Liver (tissue), 9 donors: ENCODE data around the gene PLCB1. TPM values are rescaled to one million over a fixed set of nuclear protein-coding genes. Genes with fewer than 3 reads are reported as not detected.

Experiments
- DNase-seq: peaks from one replicate; pipeline ENCODE4 v3.0.0-alpha.2; 2017; ENCODE audit warnings: low spot score
- H3K27ac ChIP-seq, 2 donors: one replicate each; pipeline ENCODE4 v1.7.0; 2013; ENCODE audit warnings: inconsistent platforms in 2 of 2, low read length in 2 of 2, control low read depth in 1 of 2, low read depth in 1 of 2, mild to moderate bottlenecking in 1 of 2
- H3K27me3 ChIP-seq, 4 donors: one replicate each; pipeline versions ENCODE4 v1.6.1 to v1.7.0; 2013; ENCODE audit warnings: low read length in 3 of 4, inconsistent platforms in 1 of 4, mild to moderate bottlenecking in 1 of 4, moderate library complexity in 1 of 4; ENCODE audit not compliant: control insufficient read depth in 4 of 4, insufficient read depth in 4 of 4
- H3K36me3 ChIP-seq, 4 donors: one replicate each; pipeline versions ENCODE4 v1.6.1 to v1.7.0; 2013; ENCODE audit warnings: low read length in 3 of 4, mild to moderate bottlenecking in 3 of 4, low read depth in 1 of 4, moderate library complexity in 1 of 4; ENCODE audit not compliant: control insufficient read depth in 4 of 4, insufficient read depth in 3 of 4
- H3K4me1 ChIP-seq, 4 donors: one replicate each; pipeline versions ENCODE4 v1.6.1 to v1.7.0; 2013; ENCODE audit warnings: low read length in 3 of 4, mild to moderate bottlenecking in 3 of 4, moderate library complexity in 1 of 4; ENCODE audit not compliant: control insufficient read depth in 4 of 4, insufficient read depth in 4 of 4
- H3K4me3 ChIP-seq, 3 donors: one replicate each; pipeline versions ENCODE4 v1.6.1 to v1.7.0; 2013; ENCODE audit warnings: low read length in 3 of 3, control low read depth in 1 of 3, low read depth in 1 of 3, mild to moderate bottlenecking in 1 of 3
- H3K9ac ChIP-seq, 2 donors: one replicate each; pipeline ENCODE4 v1.7.0; 2013; ENCODE audit warnings: low read length in 2 of 2, mild to moderate bottlenecking in 2 of 2, moderate library complexity in 2 of 2, control low read depth in 1 of 2, low read depth in 1 of 2
- H3K9me3 ChIP-seq, 4 donors: one replicate each; pipeline versions ENCODE4 v1.6.1 to v1.7.0; 2013; ENCODE audit warnings: low read length in 3 of 4; ENCODE audit not compliant: control insufficient read depth in 4 of 4
- EGR1 ChIP-seq, 2 donors: IDR thresholded peaks; 2 replicates each; pipeline ENCODE4 v1.6.1; 2016 to 2018; ENCODE audit warnings: antibody characterized with exemption in 2 of 2, low read depth in 2 of 2
- FOXA1 ChIP-seq: IDR thresholded peaks from 2 replicates; pipeline ENCODE4 v1.6.1; 2016; ENCODE audit warnings: antibody characterized with exemption
- FOXA2 ChIP-seq: IDR thresholded peaks from 2 replicates; pipeline ENCODE4 v1.6.1; 2016; ENCODE audit warnings: antibody characterized with exemption
- GABPA ChIP-seq, 2 donors: IDR thresholded peaks in 1 of 2; conservative IDR thresholded peaks in 1 of 2; 2 replicates each; pipeline ENCODE4 v1.6.1; 2016; ENCODE audit warnings: antibody characterized with exemption in 2 of 2, mild to moderate bottlenecking in 1 of 2, moderate library complexity in 1 of 2
- HNF4A ChIP-seq, 2 donors: conservative IDR thresholded peaks; 2 replicates each; pipeline ENCODE4 v1.6.1; 2016; ENCODE audit warnings: antibody characterized with exemption in 2 of 2, mild to moderate bottlenecking in 2 of 2
- HNF4G ChIP-seq: IDR thresholded peaks from 2 replicates; pipeline ENCODE4 v1.6.1; 2016; ENCODE audit warnings: antibody characterized with exemption
- JUND ChIP-seq, 2 donors: IDR thresholded peaks; 2 replicates each; pipeline ENCODE4 v1.6.1; 2016; ENCODE audit warnings: antibody characterized with exemption in 2 of 2
- NR2F2 ChIP-seq: IDR thresholded peaks from 2 replicates; pipeline ENCODE4 v1.6.1; 2016; ENCODE audit warnings: antibody characterized with exemption
- RAD21 ChIP-seq, 2 donors: IDR thresholded peaks; 2 replicates each; pipeline ENCODE4 v1.6.1; 2016; ENCODE audit warnings: antibody characterized with exemption in 2 of 2, mild to moderate bottlenecking in 2 of 2
- RXRA ChIP-seq, 2 donors: IDR thresholded peaks; 2 replicates each; pipeline ENCODE4 v1.6.1; 2017 to 2018; ENCODE audit warnings: antibody characterized with exemption in 2 of 2, mild to moderate bottlenecking in 1 of 2
- SP1 ChIP-seq: IDR thresholded peaks from 2 replicates; pipeline ENCODE4 v1.6.1; 2018; ENCODE audit warnings: antibody characterized with exemption, mild to moderate bottlenecking
- TAF1 ChIP-seq: conservative IDR thresholded peaks from 2 replicates; pipeline ENCODE4 v1.6.1; 2016; ENCODE audit warnings: antibody characterized with exemption, mild to moderate bottlenecking
- YY1 ChIP-seq: IDR thresholded peaks from 2 replicates; pipeline ENCODE4 v1.6.1; 2016; ENCODE audit warnings: antibody characterized with exemption, mild to moderate bottlenecking
- WGBS: extraction: QIAGEN DNeasy Blood & Tissue Kit; methylation state at CpG from one replicate; pipeline ENCODE4 v1.1.7; 2013; 5-methylcytosine and 5-hydroxymethylcytosine counted together
- polyA plus RNA-seq, 2 donors: library from polyadenylated mRNA; stranded (reverse) in 1 of 2; unstranded in 1 of 2; fragments of 200-250 nt in 1 of 2; fragments of >200 nt in 1 of 2; fragmentation: Nextera tagmentation in 1 of 2; extraction: Ambion mirVana in 1 of 2; gene quantifications; one replicate each; pipeline versions ENCODE4 v1.2.1 to v1.2.3, GENCODE V29; 2013 to 2015
- total RNA-seq, 2 donors: library from RNA; depleted of rRNA; stranded (reverse); fragments of >200 nt; gene quantifications; one replicate each; pipeline ENCODE4 v1.2.3, GENCODE V29; 2014
- TF ChIP-seq, protein P1 (sequence below): IDR thresholded peaks from 2 replicates; pipeline ENCODE4 v1.6.1; 2016; ENCODE audit warnings: antibody characterized with exemption
- TF ChIP-seq, protein P2 (sequence below): IDR thresholded peaks from 2 replicates; pipeline ENCODE4 v1.6.1; 2016; ENCODE audit warnings: antibody characterized with exemption
- TF ChIP-seq, protein P3 (sequence below): IDR thresholded peaks from 2 replicates; pipeline ENCODE4 v1.6.1; 2016; ENCODE audit warnings: antibody characterized with exemption, mild to moderate bottlenecking
- TF ChIP-seq, protein P4 (sequence below): IDR thresholded peaks from 2 replicates; pipeline ENCODE4 v1.6.1; 2016; ENCODE audit warnings: antibody characterized with exemption
- TF ChIP-seq, protein P5 (sequence below): fragments of 150-350 bp; IDR thresholded peaks from 2 replicates; pipeline ENCODE4 v1.5.1; 2017; ENCODE audit warnings: improper control_type of control experiment, low read depth, low read length; ENCODE audit not compliant: missing input control
- donor health status: healthy.
- donor health status: healthy.
- donor health status: healthy.
- donor health status: healthy.
- donor health status: healthy.

PLCB1 gene
- total and polyA plus RNA-seq, 4 donors: 3.7 to 13.5 (median 5.9) TPM

DNA sequence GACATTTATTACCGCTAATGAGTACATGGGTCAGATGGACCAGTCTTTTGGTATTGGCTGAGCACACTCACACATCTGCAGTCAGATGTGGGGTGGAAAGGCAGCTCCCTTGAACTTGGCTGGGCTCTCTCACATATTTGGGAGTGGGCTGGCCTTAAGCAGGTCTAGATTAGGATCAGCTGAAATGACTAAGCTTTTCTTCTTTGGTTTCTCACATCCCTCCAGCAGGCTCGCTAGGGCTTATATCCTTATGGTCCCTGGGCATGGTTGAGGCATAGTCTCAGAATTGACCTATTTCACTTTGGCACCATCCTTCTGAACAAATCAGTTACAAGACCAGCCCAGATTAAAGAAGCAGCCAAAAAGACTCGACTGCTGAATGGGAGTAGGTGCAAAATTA is 14.4 kb upstream of the PLCB1 start:
- Histone ChIP-seq H3K9ac (no peak overlapping the region), H3K4me3 (no peak overlapping the region), H3K9me3 (no peaks in the 10 kb centered on the region), H3K4me1 (no peaks in the 10 kb centered on the region), H3K27me3 (peaks cover 0 to 7% (median 0%) of the 10 kb centered on the region in 4 donors), H3K27ac (no peak overlapping the region), H3K36me3 (no peaks in the 10 kb centered on the region)
- no peak for DNase-seq
- 91% methylated on average over 3 of the region's 3 CpGs for WGBS
- TF ChIP-seq SP1 (no peak), EGR1 (IDR thresholded peaks at IDR 0.05; ENCODE audit: low read depth in 2 of 2) (no peak), NR2F2 (no peak), FOXA1 (no peak), HNF4A (conservative IDR thresholded peaks at IDR 0.05) (no peak), JUND (IDR thresholded peaks at IDR 0.05) (no peak), RAD21 (IDR thresholded peaks at IDR 0.05) (no peak), YY1 (no peak), GABPA (IDR thresholded peaks at IDR 0.05 in 1 of 2, conservative IDR thresholded peaks at IDR 0.05 in 1 of 2) (no peak)
- TF ChIP-seq, protein P1, sequence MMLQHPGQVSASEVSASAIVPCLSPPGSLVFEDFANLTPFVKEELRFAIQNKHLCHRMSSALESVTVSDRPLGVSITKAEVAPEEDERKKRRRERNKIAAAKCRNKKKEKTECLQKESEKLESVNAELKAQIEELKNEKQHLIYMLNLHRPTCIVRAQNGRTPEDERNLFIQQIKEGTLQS: no peak
- TF ChIP-seq, protein P2, sequence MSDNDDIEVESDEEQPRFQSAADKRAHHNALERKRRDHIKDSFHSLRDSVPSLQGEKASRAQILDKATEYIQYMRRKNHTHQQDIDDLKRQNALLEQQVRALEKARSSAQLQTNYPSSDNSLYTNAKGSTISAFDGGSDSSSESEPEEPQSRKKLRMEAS: no peak
- TF ChIP-seq, protein P3, sequence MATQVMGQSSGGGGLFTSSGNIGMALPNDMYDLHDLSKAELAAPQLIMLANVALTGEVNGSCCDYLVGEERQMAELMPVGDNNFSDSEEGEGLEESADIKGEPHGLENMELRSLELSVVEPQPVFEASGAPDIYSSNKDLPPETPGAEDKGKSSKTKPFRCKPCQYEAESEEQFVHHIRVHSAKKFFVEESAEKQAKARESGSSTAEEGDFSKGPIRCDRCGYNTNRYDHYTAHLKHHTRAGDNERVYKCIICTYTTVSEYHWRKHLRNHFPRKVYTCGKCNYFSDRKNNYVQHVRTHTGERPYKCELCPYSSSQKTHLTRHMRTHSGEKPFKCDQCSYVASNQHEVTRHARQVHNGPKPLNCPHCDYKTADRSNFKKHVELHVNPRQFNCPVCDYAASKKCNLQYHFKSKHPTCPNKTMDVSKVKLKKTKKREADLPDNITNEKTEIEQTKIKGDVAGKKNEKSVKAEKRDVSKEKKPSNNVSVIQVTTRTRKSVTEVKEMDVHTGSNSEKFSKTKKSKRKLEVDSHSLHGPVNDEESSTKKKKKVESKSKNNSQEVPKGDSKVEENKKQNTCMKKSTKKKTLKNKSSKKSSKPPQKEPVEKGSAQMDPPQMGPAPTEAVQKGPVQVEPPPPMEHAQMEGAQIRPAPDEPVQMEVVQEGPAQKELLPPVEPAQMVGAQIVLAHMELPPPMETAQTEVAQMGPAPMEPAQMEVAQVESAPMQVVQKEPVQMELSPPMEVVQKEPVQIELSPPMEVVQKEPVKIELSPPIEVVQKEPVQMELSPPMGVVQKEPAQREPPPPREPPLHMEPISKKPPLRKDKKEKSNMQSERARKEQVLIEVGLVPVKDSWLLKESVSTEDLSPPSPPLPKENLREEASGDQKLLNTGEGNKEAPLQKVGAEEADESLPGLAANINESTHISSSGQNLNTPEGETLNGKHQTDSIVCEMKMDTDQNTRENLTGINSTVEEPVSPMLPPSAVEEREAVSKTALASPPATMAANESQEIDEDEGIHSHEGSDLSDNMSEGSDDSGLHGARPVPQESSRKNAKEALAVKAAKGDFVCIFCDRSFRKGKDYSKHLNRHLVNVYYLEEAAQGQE: no peak

DNA sequence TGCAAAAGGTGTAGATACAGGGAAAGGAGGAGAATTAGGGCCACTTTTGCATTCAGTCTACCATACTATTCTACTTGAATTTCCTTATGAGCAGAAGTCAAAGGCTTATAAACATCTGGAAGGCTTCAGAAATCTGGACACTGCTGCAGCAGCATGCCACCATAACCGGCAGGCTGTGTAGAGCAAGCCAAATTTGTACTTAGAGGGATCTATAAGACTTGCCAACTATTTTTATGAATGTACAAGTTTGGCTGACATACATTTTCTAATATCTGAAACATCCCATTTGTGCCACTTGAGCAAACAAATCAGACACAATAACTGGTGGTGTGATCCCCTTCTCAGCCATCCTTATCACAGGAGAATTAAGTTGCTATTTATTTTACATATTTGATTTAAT is 14.0 kb upstream of the PLCB1 start:
- no peak for DNase-seq
- WGBS: 92% methylated on average over 1 of the region's 1 CpG

More for the DNA sequence above, 14.0 kb upstream of the PLCB1 start:
- H3K4me3 ChIP-seq: no peak overlapping the region
- no peak for TF ChIP-seq HNF4G
- no peak for TF ChIP-seq RXRA (IDR thresholded peaks at IDR 0.05)
- TF ChIP-seq, protein P1: no peak
- no peak for TF ChIP-seq JUND (IDR thresholded peaks at IDR 0.05)
- TF ChIP-seq HNF4A (conservative IDR thresholded peaks at IDR 0.05): no peak
- TF ChIP-seq, protein P3: no peak
- TF ChIP-seq FOXA2: no peak
- TF ChIP-seq, protein P4, sequence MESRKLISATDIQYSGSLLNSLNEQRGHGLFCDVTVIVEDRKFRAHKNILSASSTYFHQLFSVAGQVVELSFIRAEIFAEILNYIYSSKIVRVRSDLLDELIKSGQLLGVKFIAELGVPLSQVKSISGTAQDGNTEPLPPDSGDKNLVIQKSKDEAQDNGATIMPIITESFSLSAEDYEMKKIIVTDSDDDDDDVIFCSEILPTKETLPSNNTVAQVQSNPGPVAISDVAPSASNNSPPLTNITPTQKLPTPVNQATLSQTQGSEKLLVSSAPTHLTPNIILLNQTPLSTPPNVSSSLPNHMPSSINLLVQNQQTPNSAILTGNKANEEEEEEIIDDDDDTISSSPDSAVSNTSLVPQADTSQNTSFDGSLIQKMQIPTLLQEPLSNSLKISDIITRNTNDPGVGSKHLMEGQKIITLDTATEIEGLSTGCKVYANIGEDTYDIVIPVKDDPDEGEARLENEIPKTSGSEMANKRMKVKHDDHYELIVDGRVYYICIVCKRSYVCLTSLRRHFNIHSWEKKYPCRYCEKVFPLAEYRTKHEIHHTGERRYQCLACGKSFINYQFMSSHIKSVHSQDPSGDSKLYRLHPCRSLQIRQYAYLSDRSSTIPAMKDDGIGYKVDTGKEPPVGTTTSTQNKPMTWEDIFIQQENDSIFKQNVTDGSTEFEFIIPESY: no peak
- TF ChIP-seq RAD21 (IDR thresholded peaks at IDR 0.05): no peak
- TF ChIP-seq NR2F2: no peak
- TF ChIP-seq TAF1: no peak
- TF ChIP-seq, protein P5, sequence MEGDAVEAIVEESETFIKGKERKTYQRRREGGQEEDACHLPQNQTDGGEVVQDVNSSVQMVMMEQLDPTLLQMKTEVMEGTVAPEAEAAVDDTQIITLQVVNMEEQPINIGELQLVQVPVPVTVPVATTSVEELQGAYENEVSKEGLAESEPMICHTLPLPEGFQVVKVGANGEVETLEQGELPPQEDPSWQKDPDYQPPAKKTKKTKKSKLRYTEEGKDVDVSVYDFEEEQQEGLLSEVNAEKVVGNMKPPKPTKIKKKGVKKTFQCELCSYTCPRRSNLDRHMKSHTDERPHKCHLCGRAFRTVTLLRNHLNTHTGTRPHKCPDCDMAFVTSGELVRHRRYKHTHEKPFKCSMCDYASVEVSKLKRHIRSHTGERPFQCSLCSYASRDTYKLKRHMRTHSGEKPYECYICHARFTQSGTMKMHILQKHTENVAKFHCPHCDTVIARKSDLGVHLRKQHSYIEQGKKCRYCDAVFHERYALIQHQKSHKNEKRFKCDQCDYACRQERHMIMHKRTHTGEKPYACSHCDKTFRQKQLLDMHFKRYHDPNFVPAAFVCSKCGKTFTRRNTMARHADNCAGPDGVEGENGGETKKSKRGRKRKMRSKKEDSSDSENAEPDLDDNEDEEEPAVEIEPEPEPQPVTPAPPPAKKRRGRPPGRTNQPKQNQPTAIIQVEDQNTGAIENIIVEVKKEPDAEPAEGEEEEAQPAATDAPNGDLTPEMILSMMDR: no peak
- TF ChIP-seq, protein P2: no peak
- no peak for TF ChIP-seq SP1
- no peak overlapping the region for H3K27ac ChIP-seq
- H3K9ac ChIP-seq: no peak overlapping the region
- no peaks in the 10 kb centered on the region for H3K36me3 ChIP-seq
- H3K4me1 ChIP-seq: no peaks in the 10 kb centered on the region
- peaks cover 0 to 7% (median 0%) of the 10 kb centered on the region in 4 donors for H3K27me3 ChIP-seq
- no peaks in the 10 kb centered on the region for H3K9me3 ChIP-seq
